Subcutaneous preadipocyte (primary cell): ENCODE measurements around the gene BRAP. TPM values are rescaled to one million over a fixed set of nuclear protein-coding genes. Genes with fewer than 3 reads are reported as not detected.

Experiments used
- total RNA-seq: library from RNA; depleted of rRNA; stranded (reverse); fragments of >200 nt; gene quantifications from 2 replicates; pipeline ENCODE4 v1.2.3, GENCODE V29; 2012

The BRAP gene
- total RNA-seq = 16.5 and 18.2 TPM in 2 replicates

DNA sequence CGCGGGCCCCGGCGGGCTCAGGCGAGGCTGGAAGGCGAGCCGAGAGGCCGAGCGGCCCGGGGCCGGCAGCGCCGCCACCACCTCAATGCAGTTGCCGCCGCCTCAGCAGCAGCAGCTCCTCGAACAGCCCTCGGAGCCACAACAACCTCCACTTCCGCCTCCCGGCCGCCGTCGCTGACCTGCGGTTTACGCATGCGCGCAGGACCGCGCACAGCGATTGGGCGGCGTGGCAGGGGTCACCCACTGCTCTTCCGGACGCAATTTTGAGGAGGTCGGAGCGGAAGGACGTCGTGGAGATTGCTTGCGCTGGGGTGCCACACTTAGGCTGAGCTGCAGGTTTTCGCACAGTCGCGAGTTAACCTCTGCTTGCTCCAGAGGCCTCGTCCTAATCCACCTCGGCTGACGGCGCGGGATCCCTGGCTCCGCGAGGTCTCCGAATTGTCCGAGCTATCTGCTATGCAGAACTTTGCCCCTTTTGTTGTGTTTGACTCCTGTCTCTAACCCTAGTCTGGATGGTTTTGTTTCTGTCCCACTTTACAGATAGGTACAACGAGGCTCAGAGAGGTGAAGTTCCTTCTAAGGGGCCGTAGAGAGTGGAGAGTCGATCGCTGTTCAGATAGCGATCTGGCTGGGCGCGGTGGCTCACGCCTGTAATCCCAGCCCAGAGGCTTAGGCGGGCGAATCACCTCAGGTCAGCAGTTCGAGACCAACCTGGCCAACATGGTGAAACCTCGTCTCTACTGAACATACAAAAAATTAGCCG, at the start of gene BRAP, which contains the start of gene ACAD10:
TSS of gene BRAP (minus strand) at position 146 of the 763 bp plus-strand sequence. CDS start 164 bp downstream, outside the sequence.
TSS of gene ACAD10 (plus strand) at position 243 of the 763 bp plus-strand sequence. CDS start 6,657 bp downstream, outside the sequence.

DNA sequence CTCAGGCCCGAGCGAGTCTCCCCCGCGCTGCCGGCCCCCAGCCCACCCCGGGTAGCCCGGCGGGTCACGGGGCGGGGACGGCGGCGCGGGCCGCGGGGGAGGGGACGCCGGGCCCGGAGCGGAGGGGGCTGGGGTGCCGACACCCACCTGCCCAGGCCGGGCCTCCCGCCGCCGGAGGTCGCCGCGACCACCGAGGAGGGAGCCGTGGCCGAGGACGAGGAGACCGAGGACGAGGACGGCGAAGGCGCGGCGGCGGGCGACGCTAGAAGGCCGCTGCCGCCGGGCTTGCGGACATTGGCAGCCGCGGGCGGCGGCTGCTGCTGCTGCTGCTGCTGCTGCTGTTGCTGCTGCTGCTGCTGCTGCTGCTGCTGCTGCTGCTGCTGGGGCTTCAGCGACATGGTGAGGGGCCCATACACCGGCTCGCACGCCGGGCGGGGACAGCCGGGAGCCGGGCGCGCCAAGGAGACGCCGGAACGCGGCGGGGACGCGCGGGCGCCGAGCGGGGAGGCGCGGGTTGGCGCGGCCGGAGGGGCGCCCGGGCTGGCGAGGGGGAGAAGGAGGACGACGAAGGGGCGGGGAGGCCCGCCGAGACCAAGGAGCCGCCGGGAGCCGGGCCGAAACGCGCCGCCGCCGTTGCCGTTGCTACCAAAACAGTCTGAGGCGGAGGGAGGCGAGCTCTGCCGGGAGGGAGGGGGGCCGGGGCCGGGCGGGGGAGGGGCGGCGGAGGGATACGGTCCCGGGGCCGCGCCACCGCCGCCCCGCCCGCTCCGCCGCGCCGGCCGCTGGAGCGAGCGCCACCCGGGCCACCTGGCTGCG, 86.9 kb downstream of the BRAP start, which contains the start of gene ATXN2:
TSS of gene ATXN2 (minus strand) at position 679 of the 816 bp plus-strand sequence. CDS start at position 398, 281 bp downstream.

Other genes starting within 250 kb of the BRAP start
- 30.5 and 48.7 TPM in 2 replicates for gene ATXN2, start 86.6 kb downstream of the BRAP start, total RNA-seq
- 20.2 and 28.2 TPM in 2 replicates for gene ACAD10, start 97 bp upstream of the BRAP start, total RNA-seq
- 13.5 and 13.6 TPM in 2 replicates for gene ALDH2, start 81.0 kb upstream of the BRAP start, total RNA-seq
- 30.9 and 40.9 TPM in 2 replicates for gene MAPKAPK5, start 156.3 kb upstream of the BRAP start, total RNA-seq